Liver (tissue), 9 donors: ENCODE data around the gene B2M. TPM values are rescaled to one million over a fixed set of nuclear protein-coding genes. Genes with fewer than 3 reads are reported as not detected.
"Not testable (repeated sequence)": the region's sequence is repeated elsewhere in the genome, so short reads cannot be mapped to it uniquely, and the experiment has no call there.

ENCODE experiments used
- DNase-seq: peaks from one replicate; pipeline ENCODE4 v3.0.0-alpha.2; 2017; ENCODE audit warnings: low spot score
- H3K27ac ChIP-seq, 2 donors: one replicate each; pipeline ENCODE4 v1.7.0; 2013; ENCODE audit warnings: inconsistent platforms in 2 of 2, low read length in 2 of 2, control low read depth in 1 of 2, low read depth in 1 of 2, mild to moderate bottlenecking in 1 of 2
- H3K27me3 ChIP-seq, 4 donors: one replicate each; pipeline versions ENCODE4 v1.6.1 to v1.7.0; 2013; ENCODE audit warnings: low read length in 3 of 4, inconsistent platforms in 1 of 4, mild to moderate bottlenecking in 1 of 4, moderate library complexity in 1 of 4; ENCODE audit not compliant: control insufficient read depth in 4 of 4, insufficient read depth in 4 of 4
- H3K36me3 ChIP-seq, 4 donors: one replicate each; pipeline versions ENCODE4 v1.6.1 to v1.7.0; 2013; ENCODE audit warnings: low read length in 3 of 4, mild to moderate bottlenecking in 3 of 4, low read depth in 1 of 4, moderate library complexity in 1 of 4; ENCODE audit not compliant: control insufficient read depth in 4 of 4, insufficient read depth in 3 of 4
- H3K4me1 ChIP-seq, 4 donors: one replicate each; pipeline versions ENCODE4 v1.6.1 to v1.7.0; 2013; ENCODE audit warnings: low read length in 3 of 4, mild to moderate bottlenecking in 3 of 4, moderate library complexity in 1 of 4; ENCODE audit not compliant: control insufficient read depth in 4 of 4, insufficient read depth in 4 of 4
- H3K4me3 ChIP-seq, 3 donors: one replicate each; pipeline versions ENCODE4 v1.6.1 to v1.7.0; 2013; ENCODE audit warnings: low read length in 3 of 3, control low read depth in 1 of 3, low read depth in 1 of 3, mild to moderate bottlenecking in 1 of 3
- H3K9ac ChIP-seq, 2 donors: one replicate each; pipeline ENCODE4 v1.7.0; 2013; ENCODE audit warnings: low read length in 2 of 2, mild to moderate bottlenecking in 2 of 2, moderate library complexity in 2 of 2, control low read depth in 1 of 2, low read depth in 1 of 2
- H3K9me3 ChIP-seq, 4 donors: one replicate each; pipeline versions ENCODE4 v1.6.1 to v1.7.0; 2013; ENCODE audit warnings: low read length in 3 of 4; ENCODE audit not compliant: control insufficient read depth in 4 of 4
- EGR1 ChIP-seq, 2 donors: IDR thresholded peaks; 2 replicates each; pipeline ENCODE4 v1.6.1; 2016 to 2018; ENCODE audit warnings: antibody characterized with exemption in 2 of 2, low read depth in 2 of 2
- FOXA1 ChIP-seq: IDR thresholded peaks from 2 replicates; pipeline ENCODE4 v1.6.1; 2016; ENCODE audit warnings: antibody characterized with exemption
- FOXA2 ChIP-seq: IDR thresholded peaks from 2 replicates; pipeline ENCODE4 v1.6.1; 2016; ENCODE audit warnings: antibody characterized with exemption
- GABPA ChIP-seq, 2 donors: IDR thresholded peaks in 1 of 2; conservative IDR thresholded peaks in 1 of 2; 2 replicates each; pipeline ENCODE4 v1.6.1; 2016; ENCODE audit warnings: antibody characterized with exemption in 2 of 2, mild to moderate bottlenecking in 1 of 2, moderate library complexity in 1 of 2
- HNF4A ChIP-seq, 2 donors: conservative IDR thresholded peaks; 2 replicates each; pipeline ENCODE4 v1.6.1; 2016; ENCODE audit warnings: antibody characterized with exemption in 2 of 2, mild to moderate bottlenecking in 2 of 2
- HNF4G ChIP-seq: IDR thresholded peaks from 2 replicates; pipeline ENCODE4 v1.6.1; 2016; ENCODE audit warnings: antibody characterized with exemption
- NR2F2 ChIP-seq: IDR thresholded peaks from 2 replicates; pipeline ENCODE4 v1.6.1; 2016; ENCODE audit warnings: antibody characterized with exemption
- RAD21 ChIP-seq, 2 donors: IDR thresholded peaks; 2 replicates each; pipeline ENCODE4 v1.6.1; 2016; ENCODE audit warnings: antibody characterized with exemption in 2 of 2, mild to moderate bottlenecking in 2 of 2
- RXRA ChIP-seq, 2 donors: IDR thresholded peaks; 2 replicates each; pipeline ENCODE4 v1.6.1; 2017 to 2018; ENCODE audit warnings: antibody characterized with exemption in 2 of 2, mild to moderate bottlenecking in 1 of 2
- SP1 ChIP-seq: IDR thresholded peaks from 2 replicates; pipeline ENCODE4 v1.6.1; 2018; ENCODE audit warnings: antibody characterized with exemption, mild to moderate bottlenecking
- TAF1 ChIP-seq: conservative IDR thresholded peaks from 2 replicates; pipeline ENCODE4 v1.6.1; 2016; ENCODE audit warnings: antibody characterized with exemption, mild to moderate bottlenecking
- YY1 ChIP-seq: IDR thresholded peaks from 2 replicates; pipeline ENCODE4 v1.6.1; 2016; ENCODE audit warnings: antibody characterized with exemption, mild to moderate bottlenecking
- ZBTB33 ChIP-seq: IDR thresholded peaks from 2 replicates; pipeline ENCODE4 v1.6.1; 2016; ENCODE audit warnings: antibody characterized with exemption
- WGBS: extraction: QIAGEN DNeasy Blood & Tissue Kit; methylation state at CpG from one replicate; pipeline ENCODE4 v1.1.7; 2013; 5-methylcytosine and 5-hydroxymethylcytosine counted together
- polyA plus RNA-seq, 2 donors: library from polyadenylated mRNA; stranded (reverse) in 1 of 2; unstranded in 1 of 2; fragments of 200-250 nt in 1 of 2; fragments of >200 nt in 1 of 2; fragmentation: Nextera tagmentation in 1 of 2; extraction: Ambion mirVana in 1 of 2; gene quantifications; one replicate each; pipeline versions ENCODE4 v1.2.1 to v1.2.3, GENCODE V29; 2013 to 2015
- total RNA-seq, 2 donors: library from RNA; depleted of rRNA; stranded (reverse); fragments of >200 nt; gene quantifications; one replicate each; pipeline ENCODE4 v1.2.3, GENCODE V29; 2014
- TF ChIP-seq, protein P1 (sequence below): IDR thresholded peaks from 2 replicates; pipeline ENCODE4 v1.6.1; 2016; ENCODE audit warnings: antibody characterized with exemption, mild to moderate bottlenecking
- TF ChIP-seq, protein P2 (sequence below): IDR thresholded peaks from 2 replicates; pipeline ENCODE4 v1.6.1; 2016; ENCODE audit warnings: antibody characterized with exemption
- donor health status: healthy.
- donor health status: healthy.
- donor health status: healthy.
- donor health status: healthy.
- donor health status: healthy.

B2M gene
- total and polyA plus RNA-seq, 4 donors: 1,388 to 3,787 (median 2,950) TPM

DNA sequence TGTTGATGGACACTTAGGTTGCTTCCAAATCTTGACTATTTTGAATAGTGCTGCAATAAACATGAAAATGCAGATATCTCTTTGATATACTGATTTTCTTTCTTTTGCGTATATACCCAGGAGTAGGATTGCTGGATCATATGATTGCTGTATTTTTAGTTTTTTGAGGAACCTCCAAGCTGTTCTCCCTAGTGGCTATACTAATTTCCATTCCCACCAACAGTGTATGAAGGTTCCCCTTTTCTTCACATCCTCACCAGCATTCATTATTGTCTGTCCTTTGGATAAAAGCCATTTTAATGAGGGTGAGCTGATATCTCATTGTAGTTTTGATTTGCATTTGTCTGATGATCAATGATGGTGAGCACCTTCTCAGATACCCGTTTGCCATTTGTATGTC, 12.7 kb upstream of the B2M start:
- DNase-seq: no peak
- Histone ChIP-seq H3K27ac (no peak overlapping the region), H3K4me1 (no peaks in the 10 kb centered on the region), H3K27me3 (no peaks in the 10 kb centered on the region), H3K9me3 (peaks cover 0 to 2% (median 0%) of the 10 kb centered on the region in 4 donors), H3K9ac (no peak overlapping the region), H3K36me3 (no peaks in the 10 kb centered on the region), H3K4me3 (no peak overlapping the region)
- TF ChIP-seq HNF4A (conservative IDR thresholded peaks at IDR 0.05) (no peak), YY1 (no peak), FOXA1 (no peak), NR2F2 (no peak), SP1 (no peak), FOXA2 (no peak), HNF4G (no peak), TAF1 (no peak), RXRA (IDR thresholded peaks at IDR 0.05) (no peak), RAD21 (IDR thresholded peaks at IDR 0.05) (no peak), GABPA (IDR thresholded peaks at IDR 0.05 in 1 of 2, conservative IDR thresholded peaks at IDR 0.05 in 1 of 2) (no peak), EGR1 (IDR thresholded peaks at IDR 0.05; ENCODE audit: low read depth in 2 of 2) (no peak), ZBTB33 (no peak)
- TF ChIP-seq, protein P1, sequence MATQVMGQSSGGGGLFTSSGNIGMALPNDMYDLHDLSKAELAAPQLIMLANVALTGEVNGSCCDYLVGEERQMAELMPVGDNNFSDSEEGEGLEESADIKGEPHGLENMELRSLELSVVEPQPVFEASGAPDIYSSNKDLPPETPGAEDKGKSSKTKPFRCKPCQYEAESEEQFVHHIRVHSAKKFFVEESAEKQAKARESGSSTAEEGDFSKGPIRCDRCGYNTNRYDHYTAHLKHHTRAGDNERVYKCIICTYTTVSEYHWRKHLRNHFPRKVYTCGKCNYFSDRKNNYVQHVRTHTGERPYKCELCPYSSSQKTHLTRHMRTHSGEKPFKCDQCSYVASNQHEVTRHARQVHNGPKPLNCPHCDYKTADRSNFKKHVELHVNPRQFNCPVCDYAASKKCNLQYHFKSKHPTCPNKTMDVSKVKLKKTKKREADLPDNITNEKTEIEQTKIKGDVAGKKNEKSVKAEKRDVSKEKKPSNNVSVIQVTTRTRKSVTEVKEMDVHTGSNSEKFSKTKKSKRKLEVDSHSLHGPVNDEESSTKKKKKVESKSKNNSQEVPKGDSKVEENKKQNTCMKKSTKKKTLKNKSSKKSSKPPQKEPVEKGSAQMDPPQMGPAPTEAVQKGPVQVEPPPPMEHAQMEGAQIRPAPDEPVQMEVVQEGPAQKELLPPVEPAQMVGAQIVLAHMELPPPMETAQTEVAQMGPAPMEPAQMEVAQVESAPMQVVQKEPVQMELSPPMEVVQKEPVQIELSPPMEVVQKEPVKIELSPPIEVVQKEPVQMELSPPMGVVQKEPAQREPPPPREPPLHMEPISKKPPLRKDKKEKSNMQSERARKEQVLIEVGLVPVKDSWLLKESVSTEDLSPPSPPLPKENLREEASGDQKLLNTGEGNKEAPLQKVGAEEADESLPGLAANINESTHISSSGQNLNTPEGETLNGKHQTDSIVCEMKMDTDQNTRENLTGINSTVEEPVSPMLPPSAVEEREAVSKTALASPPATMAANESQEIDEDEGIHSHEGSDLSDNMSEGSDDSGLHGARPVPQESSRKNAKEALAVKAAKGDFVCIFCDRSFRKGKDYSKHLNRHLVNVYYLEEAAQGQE: no peak
- TF ChIP-seq, protein P2, sequence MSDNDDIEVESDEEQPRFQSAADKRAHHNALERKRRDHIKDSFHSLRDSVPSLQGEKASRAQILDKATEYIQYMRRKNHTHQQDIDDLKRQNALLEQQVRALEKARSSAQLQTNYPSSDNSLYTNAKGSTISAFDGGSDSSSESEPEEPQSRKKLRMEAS: no peak
- WGBS: 93% methylated on average over 2 of the region's 2 CpGs

GRCh38 chr15:44700676-44701075, 10.6 kb upstream of the B2M start:
- not testable (repeated sequence) for H3K27me3 ChIP-seq, H3K9ac ChIP-seq, H3K27ac ChIP-seq, DNase-seq, H3K4me1 ChIP-seq, H3K4me3 ChIP-seq, H3K9me3 ChIP-seq, H3K36me3 ChIP-seq

DNA sequence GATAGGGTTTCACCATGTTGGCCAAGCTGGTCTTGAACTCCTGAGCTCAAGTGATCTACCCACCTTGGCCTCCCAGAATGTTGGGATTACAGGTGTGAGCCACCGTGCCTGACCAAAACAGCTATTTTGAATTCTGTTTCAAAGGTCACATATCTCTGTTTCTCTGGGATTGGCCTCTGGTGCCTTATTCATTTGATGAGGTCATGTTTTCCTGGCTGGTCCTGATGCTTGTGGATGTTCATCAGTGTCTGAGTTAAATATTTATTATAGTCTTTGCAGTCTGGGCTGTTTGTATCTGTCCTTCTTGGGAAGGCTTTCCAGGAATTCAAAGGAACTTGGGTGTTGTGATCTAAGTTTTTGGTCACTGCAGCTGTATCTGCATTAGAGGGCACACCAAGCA, 5.3 kb upstream of the B2M start:
- H3K4me1 ChIP-seq: peaks cover 0 to 6% (median 0%) of the 10 kb centered on the region in 4 donors
- TF ChIP-seq HNF4G: no peak
- no peak for TF ChIP-seq RXRA (IDR thresholded peaks at IDR 0.05)
- TF ChIP-seq GABPA (IDR thresholded peaks at IDR 0.05 in 1 of 2, conservative IDR thresholded peaks at IDR 0.05 in 1 of 2): no peak
- no peak for TF ChIP-seq HNF4A (conservative IDR thresholded peaks at IDR 0.05)
- no peak for TF ChIP-seq FOXA1
- no peak overlapping the region for H3K9ac ChIP-seq
- no peak overlapping the region for H3K27ac ChIP-seq
- no peak overlapping the region for H3K4me3 ChIP-seq
- DNase-seq: no peak
- H3K27me3 ChIP-seq: no peaks in the 10 kb centered on the region
- H3K36me3 ChIP-seq: no peaks in the 10 kb centered on the region
- peaks cover 0 to 2% (median 0%) of the 10 kb centered on the region in 4 donors for H3K9me3 ChIP-seq
- whole genome bisulfite sequencing: 63% methylated on average over 1 of the region's 1 CpG
